Activated CD8-positive, alpha-beta memory T cell treated with anti-CD3 and anti-CD28 coated beads for 4 hours (primary cell): Measurements from ENCODE around the gene CADPS2.

Experiments used
- DNase-seq, 2 donors: peaks; one replicate each; pipeline ENCODE4 v3.0.0-alpha.2; 2020; ENCODE audit warnings: low read depth in 2 of 2

Gene CADPS2

GRCh38 chr7:122768827-122769226 lies 117.4 kb downstream of the CADPS2 start:
- no peak for DNase-seq

GRCh38 chr7:122767339-122767738 lies 118.9 kb downstream of the CADPS2 start:
- no peak for DNase-seq

GRCh38 chr7:122766593-122766992 lies 119.7 kb downstream of the CADPS2 start:
- no peak for DNase-seq

GRCh38 chr7:122764902-122765301 lies 121.4 kb downstream of the CADPS2 start:
- DNase-seq, result no peak

GRCh38 chr7:122764020-122764419 lies 122.2 kb downstream of the CADPS2 start:
- DNase-seq, result no peak

- DNase-seq, result no peak
Measured at GRCh38 chr7:122762071-122762470, 124.2 kb downstream of the CADPS2 start.

GRCh38 chr7:122758501-122758900 lies 127.8 kb downstream of the CADPS2 start:
- DNase-seq, result no peak

- no peak for DNase-seq
Measured at GRCh38 chr7:122756860-122757259, 129.4 kb downstream of the CADPS2 start.

- no peak for DNase-seq
Measured at GRCh38 chr7:122755696-122756095, 130.6 kb downstream of the CADPS2 start.

- no peak for DNase-seq
Measured at GRCh38 chr7:122752583-122752982, 133.7 kb downstream of the CADPS2 start.

- no peak for DNase-seq
Measured at GRCh38 chr7:122750389-122750788, 135.9 kb downstream of the CADPS2 start.

GRCh38 chr7:122748195-122748594 lies 138.1 kb downstream of the CADPS2 start:
- DNase-seq, result no peak

- DNase-seq, result no peak
Measured at GRCh38 chr7:122746948-122747347, 139.3 kb downstream of the CADPS2 start.

- no peak for DNase-seq
Measured at GRCh38 chr7:122743211-122743610, 143.0 kb downstream of the CADPS2 start.

GRCh38 chr7:122738947-122739346 lies 147.3 kb downstream of the CADPS2 start:
- DNase-seq, result no peak

GRCh38 chr7:122736183-122736582 lies 150.1 kb downstream of the CADPS2 start:
- DNase-seq, result no peak

- DNase-seq, result no peak
Measured at GRCh38 chr7:122727759-122728158, 158.5 kb downstream of the CADPS2 start.

GRCh38 chr7:122727354-122727753 lies 158.9 kb downstream of the CADPS2 start:
- DNase-seq, result no peak

- DNase-seq, result no peak
Measured at GRCh38 chr7:122726881-122727280, 159.4 kb downstream of the CADPS2 start.

GRCh38 chr7:122724366-122724765 lies 161.9 kb downstream of the CADPS2 start:
- no peak for DNase-seq

- no peak for DNase-seq
Measured at GRCh38 chr7:122719010-122719578, 167.2 kb downstream of the CADPS2 start.

GRCh38 chr7:122717356-122718089 lies 168.7 kb downstream of the CADPS2 start:
- no peak for DNase-seq

- no peak for DNase-seq
Measured at GRCh38 chr7:122715183-122715582, 171.1 kb downstream of the CADPS2 start.

- DNase-seq, result no peak
Measured at GRCh38 chr7:122710916-122711315, 175.3 kb downstream of the CADPS2 start.
